GM21786 (cell line): ENCODE data around the gene MAP3K8.
A peak's percentile ranks its signal among the peaks of the same experiment; 100 is the strongest.
"Not testable (repeated sequence)": the region's sequence is repeated elsewhere in the genome, so short reads cannot be mapped to it uniquely, and the experiment has no call there.

Experiments used
- ATAC-seq: cut with Tn5 transposase; IDR thresholded peaks from one replicate; pipeline ENCODE4 v1.9.1; 2021; ENCODE audit not compliant: unreplicated experiment

MAP3K8 gene

GRCh38 chr10:30447125-30447799, 13.3 kb downstream of the MAP3K8 start:
- no peak for ATAC-seq

GRCh38 chr10:30448092-30448491, 14.1 kb downstream of the MAP3K8 start:
- ATAC-seq, result no peak

GRCh38 chr10:30453764-30454527, 20.0 kb downstream of the MAP3K8 start:
- no peak for ATAC-seq

GRCh38 chr10:30454744-30455510, 20.9 kb downstream of the MAP3K8 start:
- ATAC-seq, result no peak

- ATAC-seq, result no peak
Measured at GRCh38 chr10:30455816-30456215, 21.8 kb downstream of the MAP3K8 start.

- peak; percentile 72 for ATAC-seq
Measured at GRCh38 chr10:30456266-30456665, 22.3 kb downstream of the MAP3K8 start.

GRCh38 chr10:30459283-30459682, 25.3 kb downstream of the MAP3K8 start:
- no peak for ATAC-seq

GRCh38 chr10:30460121-30460520, 26.1 kb downstream of the MAP3K8 start:
- no peak for ATAC-seq

GRCh38 chr10:30462513-30462912, 28.5 kb downstream of the MAP3K8 start:
- ATAC-seq, result no peak

- ATAC-seq, result no peak
Measured at GRCh38 chr10:30463944-30464451, 30.0 kb downstream of the MAP3K8 start.

- no peak for ATAC-seq
Measured at GRCh38 chr10:30464675-30465074, 30.7 kb downstream of the MAP3K8 start.

- ATAC-seq, result no peak
Measured at GRCh38 chr10:30466445-30466844, 32.5 kb downstream of the MAP3K8 start.

- ATAC-seq, result peak; percentile 71
Measured at GRCh38 chr10:30467651-30468338, 33.8 kb downstream of the MAP3K8 start.

GRCh38 chr10:30472414-30473155, 38.6 kb downstream of the MAP3K8 start:
- ATAC-seq, result no peak

- not testable (repeated sequence) for ATAC-seq
Measured at GRCh38 chr10:30475515-30475914, 41.5 kb downstream of the MAP3K8 start.

GRCh38 chr10:30476511-30477155, 42.6 kb downstream of the MAP3K8 start:
- ATAC-seq, result no peak

- ATAC-seq, result not testable (repeated sequence)
Measured at GRCh38 chr10:30479513-30479912, 45.5 kb downstream of the MAP3K8 start.

- no peak for ATAC-seq
Measured at GRCh38 chr10:30481603-30482002, 47.6 kb downstream of the MAP3K8 start.

- peak; percentile 45 for ATAC-seq
Measured at GRCh38 chr10:30488316-30488715, 54.3 kb downstream of the MAP3K8 start.

- no peak for ATAC-seq
Measured at GRCh38 chr10:30489346-30489745, 55.4 kb downstream of the MAP3K8 start.
